Nucleus accumbens (tissue), 56 donors: Measurements from ENCODE around the gene PTGER2.

Experiments used
- DNase-seq, 56 donors: peaks; one replicate each; lab custom pipeline; 2025; lab: John Stamatoyannopoulos, UW

Gene PTGER2

GRCh38 chr14:52304248-52304904 lies 9.7 kb upstream of the PTGER2 start:
- no peak for DNase-seq

DNA sequence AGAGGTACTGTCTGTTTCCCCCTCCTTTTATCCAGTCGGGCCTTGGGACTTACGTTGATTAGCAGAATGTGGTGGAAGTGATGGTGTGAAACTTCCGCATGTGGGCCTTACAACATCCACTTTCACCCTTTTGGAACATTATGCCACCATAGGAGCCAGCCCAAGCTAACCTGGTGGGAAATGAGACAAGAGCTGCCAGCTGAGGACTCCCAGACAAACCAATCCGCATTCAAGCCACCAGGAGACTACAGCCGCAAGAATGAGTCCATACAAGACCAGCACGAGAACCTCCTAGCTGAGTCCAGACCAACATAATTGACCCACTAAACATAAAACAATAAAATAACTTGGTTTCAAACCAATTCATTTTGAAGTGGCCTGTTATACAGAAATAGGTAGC lies 9.1 kb upstream of the PTGER2 start:
- DNase-seq, result no peak

GRCh38 chr14:52307376-52307775 lies 6.7 kb upstream of the PTGER2 start:
- no peak for DNase-seq

DNA sequence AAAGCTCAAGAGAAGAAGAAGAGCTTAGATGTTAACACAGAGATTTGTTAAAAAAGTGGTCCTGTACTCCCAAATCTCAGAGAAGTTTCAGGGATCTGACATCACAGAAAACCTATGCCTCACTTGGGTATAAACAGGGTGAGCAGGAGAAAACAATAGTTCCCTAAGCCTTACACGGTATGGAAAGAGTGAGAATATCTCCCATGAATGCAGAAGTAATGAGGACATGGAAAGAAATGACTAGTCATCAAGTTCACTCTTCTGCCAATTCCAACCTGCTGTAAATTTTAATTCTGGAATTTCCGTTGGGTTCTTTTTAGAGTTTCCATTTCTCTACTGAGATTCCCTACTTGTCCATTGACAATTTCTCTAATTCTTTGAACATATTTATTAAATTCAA lies 6.2 kb upstream of the PTGER2 start:
- DNase-seq, result no peak

- no peak for DNase-seq
These were observed 3.6 kb upstream of the PTGER2 start for GRCh38 chr14:52310541-52310940.

- DNase-seq, result no peak
These were observed 1.2 kb upstream of the PTGER2 start for GRCh38 chr14:52312931-52313355.

DNA sequence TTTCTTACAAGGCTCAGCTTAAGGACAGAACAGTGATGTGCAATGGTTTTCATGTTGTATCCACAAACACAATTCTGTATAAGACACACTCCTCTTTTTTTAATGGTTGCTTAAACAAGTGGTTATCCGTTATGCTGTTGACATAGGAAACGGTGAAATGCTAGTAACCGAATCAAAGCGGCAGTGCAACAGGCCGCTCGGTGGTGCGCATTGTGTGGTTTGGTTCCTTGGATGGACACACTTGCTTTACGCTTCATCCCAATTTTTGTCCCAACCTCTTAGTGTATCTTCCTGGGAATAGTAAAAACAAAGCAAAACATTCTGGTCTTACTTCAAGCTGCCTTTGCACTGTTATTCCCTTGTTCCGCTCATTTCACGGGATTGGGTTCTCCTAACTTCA lies 650 bp upstream of the PTGER2 start:
- no peak for DNase-seq

DNA sequence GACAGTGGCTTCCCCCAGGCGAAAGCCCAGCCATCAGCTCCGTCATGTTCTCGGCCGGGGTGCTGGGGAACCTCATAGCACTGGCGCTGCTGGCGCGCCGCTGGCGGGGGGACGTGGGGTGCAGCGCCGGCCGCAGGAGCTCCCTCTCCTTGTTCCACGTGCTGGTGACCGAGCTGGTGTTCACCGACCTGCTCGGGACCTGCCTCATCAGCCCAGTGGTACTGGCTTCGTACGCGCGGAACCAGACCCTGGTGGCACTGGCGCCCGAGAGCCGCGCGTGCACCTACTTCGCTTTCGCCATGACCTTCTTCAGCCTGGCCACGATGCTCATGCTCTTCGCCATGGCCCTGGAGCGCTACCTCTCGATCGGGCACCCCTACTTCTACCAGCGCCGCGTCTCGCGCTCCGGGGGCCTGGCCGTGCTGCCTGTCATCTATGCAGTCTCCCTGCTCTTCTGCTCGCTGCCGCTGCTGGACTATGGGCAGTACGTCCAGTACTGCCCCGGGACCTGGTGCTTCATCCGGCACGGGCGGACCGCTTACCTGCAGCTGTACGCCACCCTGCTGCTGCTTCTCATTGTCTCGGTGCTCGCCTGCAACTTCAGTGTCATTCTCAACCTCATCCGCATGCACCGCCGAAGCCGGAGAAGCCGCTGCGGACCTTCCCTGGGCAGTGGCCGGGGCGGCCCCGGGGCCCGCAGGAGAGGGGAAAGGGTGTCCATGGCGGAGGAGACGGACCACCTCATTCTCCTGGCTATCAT lies 663 bp downstream of the PTGER2 start:
- peak in 1 of 56 donors; percentile 4 for DNase-seq

DNA sequence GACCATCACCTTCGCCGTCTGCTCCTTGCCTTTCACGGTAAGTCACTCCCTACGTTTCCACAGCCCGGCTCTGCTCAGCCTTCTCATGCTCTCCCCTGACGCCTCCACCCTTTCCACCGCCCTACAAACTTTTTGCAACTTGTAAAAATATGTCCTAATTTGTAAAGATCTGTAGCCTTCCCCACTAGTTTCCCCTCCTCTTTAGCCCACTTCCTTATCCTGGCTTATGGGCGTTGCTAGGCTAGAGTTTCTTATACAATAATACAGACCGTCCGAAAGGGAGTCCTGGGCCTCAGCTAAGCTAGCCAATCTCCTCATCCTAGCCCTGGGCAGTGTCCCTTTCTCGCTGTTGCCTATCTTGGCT lies 1.2 kb downstream of the PTGER2 start:
- DNase-seq, result no peak

GRCh38 chr14:52318062-52318461 lies 4.0 kb downstream of the PTGER2 start:
- no peak for DNase-seq

- no peak for DNase-seq
These were observed 4.9 kb downstream of the PTGER2 start for GRCh38 chr14:52318826-52319645.

- no peak for DNase-seq
These were observed 5.8 kb downstream of the PTGER2 start for GRCh38 chr14:52319919-52320318.

GRCh38 chr14:52325126-52325525 lies 11.0 kb downstream of the PTGER2 start:
- no peak for DNase-seq

- no peak for DNase-seq
These were observed 11.5 kb downstream of the PTGER2 start for GRCh38 chr14:52325630-52326029.

GRCh38 chr14:52327374-52328226 lies 13.5 kb downstream of the PTGER2 start:
- no peak for DNase-seq

DNA sequence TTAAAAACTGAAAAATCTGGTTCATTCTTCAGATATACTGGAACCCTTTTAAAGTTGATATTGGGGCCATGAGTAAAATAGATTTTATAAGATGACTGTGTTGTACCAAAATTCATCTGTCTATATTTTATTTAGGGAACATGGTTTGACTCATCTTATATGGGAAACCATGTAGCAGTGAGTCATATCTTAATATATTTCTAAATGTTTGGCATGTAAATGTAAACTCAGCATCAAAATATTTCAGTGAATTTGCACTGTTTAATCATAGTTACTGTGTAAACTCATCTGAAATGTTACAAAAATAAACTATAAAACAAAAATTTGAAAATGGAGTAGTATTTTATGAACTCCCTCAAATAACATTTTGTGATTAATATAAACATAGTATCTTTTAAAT lies 14.2 kb downstream of the PTGER2 start:
- DNase-seq, result no peak

GRCh38 chr14:52329678-52330369 lies 15.7 kb downstream of the PTGER2 start:
- no peak for DNase-seq

DNA sequence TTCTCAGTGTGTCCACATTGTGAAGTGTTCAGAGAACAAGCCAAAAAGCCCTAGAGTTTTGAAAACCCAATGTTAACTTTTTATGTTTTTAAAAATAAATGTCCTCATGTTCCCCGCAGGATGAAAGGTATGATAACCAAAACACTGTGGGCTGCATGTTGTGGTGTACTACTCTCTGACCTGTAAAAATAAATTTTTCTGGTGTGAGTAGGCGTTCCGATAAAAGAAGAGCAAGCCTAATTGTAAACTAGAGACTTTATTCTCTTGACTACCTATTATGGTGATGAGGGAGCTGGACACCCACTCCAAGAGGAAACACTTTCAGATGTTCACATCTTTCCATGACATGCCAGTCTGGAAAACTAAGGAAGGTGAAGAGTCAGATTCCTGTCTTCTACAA lies 18.2 kb downstream of the PTGER2 start:
- DNase-seq, result no peak

- DNase-seq, result no peak
These were observed 19.0 kb downstream of the PTGER2 start for GRCh38 chr14:52333108-52333507.
